ENCODE data around the gene ZNF136.

Gene ZNF136

DNA sequence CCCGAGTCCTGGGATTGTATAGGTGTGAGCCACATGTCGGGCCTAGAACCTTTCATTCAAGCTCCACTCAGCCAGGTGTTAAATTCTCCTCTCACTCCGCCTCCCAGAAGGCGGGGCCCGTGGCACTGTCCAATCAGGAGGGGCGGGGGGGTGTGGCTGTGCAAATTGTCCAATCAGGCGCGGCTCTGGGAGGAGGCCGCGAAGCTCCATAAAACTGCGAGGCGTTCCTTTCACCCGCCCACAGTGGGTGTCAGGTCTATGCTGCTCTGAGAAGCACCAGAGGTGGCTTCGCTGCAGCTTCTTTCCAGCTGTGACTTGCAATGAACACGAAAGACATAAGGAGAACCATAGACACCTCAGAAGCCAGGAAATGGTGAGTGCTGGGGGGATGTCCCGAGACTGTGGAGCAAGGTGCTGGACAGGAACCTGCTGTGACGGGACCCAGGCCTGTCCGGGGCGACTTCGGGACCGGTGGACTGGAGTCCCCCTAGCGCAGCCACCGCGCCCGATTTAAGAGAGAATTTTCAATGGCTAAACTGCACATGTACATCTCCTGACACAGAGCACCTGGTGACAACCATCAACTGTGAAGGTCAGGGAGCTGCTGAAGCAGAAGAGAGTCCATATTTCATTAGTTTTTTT is 3.0 kb upstream of the ZNF136 start:
- peaks cover 30% of the 10 kb centered on the region for H3K4me1 Mint-ChIP-seq
- H3K4me3 Mint-ChIP-seq, result no peak overlapping the region
- no peaks in the 10 kb centered on the region for H3K36me3 Mint-ChIP-seq
- H3K27ac Mint-ChIP-seq, result no peak overlapping the region
- H3K9me3 Mint-ChIP-seq, result no peaks in the 10 kb centered on the region
- H3K27me3 Mint-ChIP-seq, result no peaks in the 10 kb centered on the region

DNA sequence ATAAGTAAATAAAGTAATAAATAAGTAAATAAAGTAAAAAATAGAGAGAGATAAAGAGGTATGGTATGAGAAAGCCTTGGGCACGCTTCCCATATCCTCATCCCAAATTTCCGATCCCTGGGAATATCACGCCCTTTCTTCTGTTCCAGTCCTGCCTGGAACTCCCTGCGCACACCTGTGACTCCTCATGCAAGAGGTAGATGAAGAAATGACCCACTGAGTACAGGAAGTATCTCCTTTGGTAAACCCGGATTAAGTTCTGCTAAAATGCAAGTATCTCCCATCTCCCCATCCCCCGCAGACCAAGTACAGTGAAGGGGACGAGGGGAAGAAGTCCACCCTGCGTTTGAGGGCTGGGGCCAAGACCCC is 399 bp upstream of the ZNF136 start:
- peak overlapping the region; percentile 98 for H3K27ac Mint-ChIP-seq
- H3K4me3 Mint-ChIP-seq, result peak overlapping the region; percentile 97
- no peaks in the 10 kb centered on the region for H3K36me3 Mint-ChIP-seq
- no peaks in the 10 kb centered on the region for H3K27me3 Mint-ChIP-seq
- peaks cover 42% of the 10 kb centered on the region for H3K4me1 Mint-ChIP-seq
- H3K9me3 Mint-ChIP-seq, result no peaks in the 10 kb centered on the region

DNA sequence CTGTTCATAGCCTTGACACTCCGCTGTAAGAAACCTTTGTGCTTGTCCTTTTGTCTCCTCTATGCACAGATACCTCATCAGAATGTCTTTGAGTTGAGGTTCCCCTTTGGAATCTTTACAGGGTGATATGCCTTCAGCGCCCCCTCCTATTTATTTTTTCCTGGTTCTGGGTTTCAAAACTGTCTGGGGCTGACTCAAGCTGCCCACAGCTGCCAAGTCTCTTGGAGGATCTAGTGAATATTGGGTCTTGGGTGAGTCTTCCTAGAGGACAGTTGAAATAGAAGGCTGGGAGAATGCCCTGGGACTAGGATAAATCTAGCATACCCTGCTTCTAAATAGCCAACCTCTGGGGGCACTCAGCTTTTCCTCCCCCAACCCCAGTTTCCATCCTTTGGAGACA is 930 bp downstream of the ZNF136 start:
- Mint-ChIP-seq H3K27ac (peak overlapping the region; percentile 88), H3K4me1 (peaks cover 45% of the 10 kb centered on the region), H3K36me3 (no peaks in the 10 kb centered on the region), H3K4me3 (peak overlapping the region; percentile 94), H3K27me3 (no peaks in the 10 kb centered on the region), H3K9me3 (no peaks in the 10 kb centered on the region)

DNA sequence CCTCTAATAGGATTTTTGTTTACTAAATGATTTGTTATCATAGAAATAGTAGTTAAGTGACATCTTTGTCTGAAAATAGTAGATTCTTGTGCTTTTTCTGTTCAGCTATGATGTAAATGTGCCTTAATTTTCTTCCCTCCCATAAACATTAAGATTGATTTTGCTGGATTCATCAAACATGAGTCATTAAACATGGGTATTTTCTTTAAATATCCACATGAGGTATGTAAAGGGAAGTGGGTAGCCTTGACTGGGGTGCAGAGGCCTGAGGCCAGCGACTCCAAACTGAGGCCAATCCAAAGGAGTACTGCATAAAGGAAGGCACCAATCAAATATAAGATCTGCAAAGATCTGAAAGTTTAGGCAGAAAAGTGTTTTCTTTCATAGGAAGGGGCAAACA is 3.7 kb downstream of the ZNF136 start:
- Mint-ChIP-seq H3K36me3 (peaks cover 4% of the 10 kb centered on the region), H3K27me3 (no peaks in the 10 kb centered on the region), H3K4me1 (peaks cover 50% of the 10 kb centered on the region), H3K4me3 (no peak overlapping the region), H3K9me3 (no peaks in the 10 kb centered on the region), H3K27ac (peak overlapping the region; percentile 30)

DNA sequence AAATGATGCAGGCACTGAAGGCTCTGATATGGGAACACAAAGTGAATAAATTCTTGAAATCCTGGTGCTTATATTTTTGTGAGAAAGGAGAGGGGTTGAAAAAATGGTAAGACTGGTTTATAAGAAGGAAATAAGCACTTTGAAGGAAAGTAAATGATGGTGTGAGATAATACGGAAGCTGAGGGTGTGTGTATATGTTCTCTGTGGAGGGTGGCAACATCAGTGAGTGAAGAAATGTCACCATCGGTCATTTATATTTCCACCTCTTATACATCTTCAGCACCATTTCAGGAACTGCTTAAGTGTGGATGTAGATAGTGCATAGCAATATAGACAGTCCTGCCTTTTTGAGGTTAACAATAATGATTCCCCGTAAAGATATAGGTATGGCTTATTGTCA is 17.5 kb downstream of the ZNF136 start:
- H3K27ac Mint-ChIP-seq, result no peak overlapping the region
- H3K4me3 Mint-ChIP-seq, result peak overlapping the region; percentile 30
- H3K4me1 Mint-ChIP-seq, result peaks cover 26% of the 10 kb centered on the region
- H3K36me3 Mint-ChIP-seq, result peaks cover 57% of the 10 kb centered on the region
- no peaks in the 10 kb centered on the region for H3K27me3 Mint-ChIP-seq
- peaks cover 5% of the 10 kb centered on the region for H3K9me3 Mint-ChIP-seq

DNA sequence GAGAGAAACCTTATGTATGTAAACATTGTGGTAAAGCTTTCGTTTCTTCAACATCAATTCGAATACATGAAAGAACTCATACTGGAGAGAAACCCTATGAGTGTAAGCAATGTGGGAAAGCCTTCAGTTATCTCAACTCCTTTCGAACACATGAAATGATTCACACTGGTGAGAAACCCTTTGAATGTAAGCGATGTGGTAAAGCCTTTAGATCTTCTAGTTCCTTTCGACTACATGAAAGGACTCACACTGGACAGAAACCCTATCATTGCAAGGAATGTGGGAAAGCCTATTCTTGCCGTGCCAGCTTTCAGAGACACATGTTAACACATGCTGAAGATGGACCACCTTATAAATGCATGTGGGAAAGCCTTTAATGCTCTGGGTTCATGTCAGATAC is 24.7 kb downstream of the ZNF136 start:
- Mint-ChIP-seq H3K27me3 (no peaks in the 10 kb centered on the region), H3K27ac (no peak overlapping the region), H3K36me3 (peaks cover 69% of the 10 kb centered on the region), H3K4me1 (peaks cover 7% of the 10 kb centered on the region), H3K9me3 (no peaks in the 10 kb centered on the region), H3K4me3 (no peak overlapping the region)

DNA sequence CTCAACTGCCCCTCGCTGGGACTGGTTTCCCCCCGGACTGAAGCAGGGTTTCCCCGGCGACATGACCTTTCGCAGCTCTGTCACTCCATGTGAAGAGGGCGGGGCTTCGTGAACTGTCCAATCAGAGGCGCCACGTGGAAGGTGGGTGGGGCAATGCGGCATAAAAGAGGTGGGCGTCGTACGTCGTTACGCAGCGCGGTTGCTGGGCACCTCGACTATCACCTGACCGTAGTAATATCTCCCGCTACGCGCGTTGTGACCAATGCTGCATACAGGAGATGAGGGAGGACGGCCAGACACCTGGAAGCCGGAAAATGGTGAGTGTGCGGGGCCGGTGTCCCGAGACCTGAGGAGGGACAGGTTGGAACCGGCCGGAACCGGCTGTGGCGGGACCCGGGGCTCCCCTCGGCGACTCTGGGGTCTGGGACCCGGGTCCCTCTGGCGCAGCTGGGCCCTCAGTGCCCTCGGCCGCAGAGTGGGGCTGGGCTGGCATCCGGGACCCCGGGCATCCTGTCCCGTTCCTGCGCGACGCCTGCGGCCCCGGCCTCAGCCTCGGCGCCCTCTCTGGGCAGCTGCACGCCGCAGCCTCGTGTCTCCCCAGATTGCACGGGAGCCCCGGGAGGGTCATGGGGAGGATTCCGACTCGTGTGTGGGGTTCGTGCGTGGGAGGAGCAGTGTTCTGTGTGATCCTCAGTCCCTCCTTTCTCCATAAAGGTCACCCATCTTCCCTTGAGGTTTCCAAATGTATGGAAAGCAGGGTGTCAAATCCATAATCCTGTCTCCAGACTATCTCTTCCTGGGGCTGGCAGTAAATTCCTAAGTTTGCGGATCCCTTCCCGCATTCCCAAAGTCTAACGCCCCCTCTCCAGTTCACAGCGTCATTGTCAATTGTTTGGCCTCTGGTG is 32.2 kb downstream of the ZNF136 start:
- H3K27me3 Mint-ChIP-seq, result no peaks in the 10 kb centered on the region
- H3K36me3 Mint-ChIP-seq, result peaks cover 29% of the 10 kb centered on the region
- H3K4me3 Mint-ChIP-seq, result peak overlapping the region; percentile 92
- no peaks in the 10 kb centered on the region for H3K9me3 Mint-ChIP-seq
- peak overlapping the region; percentile 85 for H3K27ac Mint-ChIP-seq
- peaks cover 51% of the 10 kb centered on the region for H3K4me1 Mint-ChIP-seq

DNA sequence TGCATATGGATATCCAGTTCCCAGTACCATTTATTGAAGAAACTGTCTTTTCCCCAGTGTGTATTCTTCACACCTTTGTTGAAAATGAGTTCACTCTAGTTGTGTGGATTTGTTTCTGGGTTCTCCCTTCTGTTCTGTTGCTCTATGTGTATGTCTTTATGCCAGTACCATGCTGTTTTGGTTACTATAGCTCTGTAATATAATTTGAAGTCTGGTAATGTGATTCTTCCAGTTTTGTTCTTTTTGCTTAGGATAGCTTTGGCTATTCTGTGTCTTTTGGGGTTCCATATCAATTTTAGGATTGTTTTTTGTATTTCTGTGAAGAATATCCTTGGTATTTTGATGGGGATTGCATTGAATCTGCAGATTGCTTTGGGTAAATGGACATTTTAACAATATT is 35.2 kb downstream of the ZNF136 start:
- Mint-ChIP-seq H3K36me3 (peaks cover 16% of the 10 kb centered on the region), H3K4me3 (peak overlapping the region; percentile 31)

DNA sequence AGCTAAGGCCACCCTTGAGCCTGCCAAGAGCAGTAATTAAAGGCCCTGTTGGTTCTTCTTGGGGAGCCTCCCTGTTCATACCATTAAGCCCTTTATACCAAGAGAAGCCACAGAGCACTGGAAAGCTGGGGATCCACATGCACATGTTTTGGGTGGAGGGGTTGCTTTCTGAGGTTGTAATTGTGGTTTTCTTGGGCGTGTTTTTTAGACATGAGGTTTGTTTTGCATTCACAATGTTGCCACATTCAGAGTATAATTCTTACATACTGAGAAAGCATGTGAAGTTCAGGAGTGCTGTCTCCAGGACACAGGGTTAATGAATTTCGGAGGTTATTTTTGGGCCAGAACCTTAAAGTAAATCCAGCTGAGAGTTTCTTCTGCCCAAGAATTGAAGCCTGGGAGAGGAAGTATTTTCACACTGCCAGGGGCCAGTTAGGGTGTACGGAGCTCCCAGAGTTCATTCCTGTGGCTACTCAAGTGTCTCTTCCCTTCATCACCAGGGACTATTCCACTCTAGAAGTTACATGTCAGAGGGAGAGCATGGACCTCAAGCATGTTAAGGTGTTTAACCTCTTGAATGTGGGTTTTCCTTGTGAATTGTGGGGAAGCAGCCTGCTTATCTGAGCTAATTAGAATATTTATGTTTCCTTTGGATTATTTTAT is 37.0 kb downstream of the ZNF136 start:
- peaks cover 62% of the 10 kb centered on the region for H3K4me1 Mint-ChIP-seq
- H3K9me3 Mint-ChIP-seq, result no peaks in the 10 kb centered on the region
- peaks cover 18% of the 10 kb centered on the region for H3K36me3 Mint-ChIP-seq
- no peaks in the 10 kb centered on the region for H3K27me3 Mint-ChIP-seq
- H3K4me3 Mint-ChIP-seq, result peak overlapping the region; percentile 58
- H3K27ac Mint-ChIP-seq, result peak overlapping the region; percentile 24

More for the DNA sequence above, 35.2 kb downstream of the ZNF136 start:
- no peaks in the 10 kb centered on the region for H3K9me3 Mint-ChIP-seq
- H3K4me1 Mint-ChIP-seq, result peaks cover 71% of the 10 kb centered on the region
- no peaks in the 10 kb centered on the region for H3K27me3 Mint-ChIP-seq
- no peak overlapping the region for H3K27ac Mint-ChIP-seq

DNA sequence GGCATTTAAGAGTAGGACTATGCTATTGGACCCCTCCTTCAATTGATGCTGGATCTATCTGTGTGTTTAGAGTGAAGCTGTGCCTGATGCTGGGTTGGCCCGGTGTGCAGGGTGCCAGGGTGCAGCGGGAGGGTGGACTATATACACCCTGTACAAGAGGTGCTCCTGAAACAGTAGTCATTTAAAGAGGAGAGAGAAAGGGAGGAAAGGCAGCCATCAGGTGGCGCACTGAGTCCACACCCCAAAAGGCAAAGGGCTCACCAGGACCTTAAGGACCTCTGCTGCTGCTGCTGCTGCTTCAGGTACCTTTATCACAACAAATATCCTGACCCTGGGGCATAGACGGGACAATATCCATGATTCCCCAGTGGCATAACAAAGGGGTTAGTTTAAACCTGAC is 39.4 kb downstream of the ZNF136 start:
- Mint-ChIP-seq H3K4me3 (peak overlapping the region; percentile 43), H3K9me3 (no peaks in the 10 kb centered on the region), H3K27ac (peak overlapping the region; percentile 19)

DNA sequence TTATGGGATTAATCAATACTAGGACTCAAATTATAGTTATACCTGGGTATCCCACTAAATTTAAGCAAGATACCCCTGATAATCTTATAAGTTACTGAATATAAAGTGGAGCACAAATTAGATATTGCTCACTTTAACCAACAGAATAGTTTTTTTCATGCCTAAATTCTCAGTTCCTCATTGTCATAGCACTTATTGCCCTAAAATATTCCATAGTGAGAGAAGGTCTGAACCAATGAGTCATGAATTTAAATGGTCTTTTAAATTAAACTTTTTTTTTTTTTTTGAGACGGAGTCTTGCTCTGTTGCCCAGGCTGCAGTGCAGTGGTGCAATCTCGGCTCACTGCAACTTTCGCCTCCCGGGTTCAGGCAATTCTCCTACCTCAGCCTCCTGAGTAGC is 42.4 kb downstream of the ZNF136 start:
- H3K4me1 Mint-ChIP-seq, result peaks cover 21% of the 10 kb centered on the region
- no peaks in the 10 kb centered on the region for H3K27me3 Mint-ChIP-seq
- no peak overlapping the region for H3K4me3 Mint-ChIP-seq
- H3K36me3 Mint-ChIP-seq, result peaks cover 27% of the 10 kb centered on the region
- no peak overlapping the region for H3K27ac Mint-ChIP-seq
- no peaks in the 10 kb centered on the region for H3K9me3 Mint-ChIP-seq

More for the DNA sequence above, 39.4 kb downstream of the ZNF136 start:
- Mint-ChIP-seq H3K36me3 (peaks cover 20% of the 10 kb centered on the region), H3K4me1 (peaks cover 43% of the 10 kb centered on the region), H3K27me3 (no peaks in the 10 kb centered on the region)

DNA sequence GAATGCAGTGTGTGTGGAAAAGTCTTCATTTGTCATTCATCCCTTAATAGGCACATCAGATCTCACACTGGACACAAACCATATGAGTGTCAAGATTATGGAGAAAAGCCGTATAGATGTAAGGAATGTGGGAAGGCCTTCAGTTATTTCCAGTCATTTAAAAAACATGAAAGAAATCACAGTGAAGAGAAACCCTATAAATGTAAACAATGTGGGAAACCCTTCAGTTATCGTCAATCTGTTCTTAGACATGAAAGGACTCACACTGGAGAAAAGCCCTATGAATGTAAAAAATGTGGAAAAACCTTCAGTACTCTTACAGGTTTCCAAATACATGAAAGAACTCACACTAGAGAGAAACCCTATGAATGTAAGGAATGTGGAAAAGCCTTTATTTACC is 45.3 kb downstream of the ZNF136 start:
- peaks cover 5% of the 10 kb centered on the region for H3K9me3 Mint-ChIP-seq
- no peaks in the 10 kb centered on the region for H3K4me1 Mint-ChIP-seq
- no peaks in the 10 kb centered on the region for H3K27me3 Mint-ChIP-seq
- H3K4me3 Mint-ChIP-seq, result no peak overlapping the region
- peaks cover 36% of the 10 kb centered on the region for H3K36me3 Mint-ChIP-seq
- no peak overlapping the region for H3K27ac Mint-ChIP-seq

DNA sequence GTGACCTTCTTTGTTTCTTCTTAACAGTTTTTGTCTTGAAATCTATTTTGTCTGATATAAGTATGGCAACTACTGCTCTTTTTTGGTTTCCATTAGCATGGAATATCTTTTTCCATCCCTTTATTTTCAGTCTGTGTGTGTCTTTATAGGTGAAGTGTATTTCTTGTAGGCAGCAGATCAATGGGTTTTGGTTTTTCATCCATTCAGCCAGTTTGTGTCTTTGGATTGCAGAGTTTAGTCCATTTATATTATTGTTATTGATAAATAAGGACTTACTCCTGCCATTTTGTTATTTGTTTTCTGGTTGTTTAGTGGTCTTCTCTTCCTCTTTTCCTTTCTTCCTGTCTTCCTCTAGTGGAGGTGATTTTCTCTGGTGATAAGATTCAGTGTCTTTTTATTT is 54.4 kb downstream of the ZNF136 start:
- Mint-ChIP-seq H3K27ac (no peak overlapping the region), H3K9me3 (peaks cover 43% of the 10 kb centered on the region), H3K36me3 (peaks cover 50% of the 10 kb centered on the region), H3K4me3 (no peak overlapping the region), H3K4me1 (no peaks in the 10 kb centered on the region), H3K27me3 (no peaks in the 10 kb centered on the region)

DNA sequence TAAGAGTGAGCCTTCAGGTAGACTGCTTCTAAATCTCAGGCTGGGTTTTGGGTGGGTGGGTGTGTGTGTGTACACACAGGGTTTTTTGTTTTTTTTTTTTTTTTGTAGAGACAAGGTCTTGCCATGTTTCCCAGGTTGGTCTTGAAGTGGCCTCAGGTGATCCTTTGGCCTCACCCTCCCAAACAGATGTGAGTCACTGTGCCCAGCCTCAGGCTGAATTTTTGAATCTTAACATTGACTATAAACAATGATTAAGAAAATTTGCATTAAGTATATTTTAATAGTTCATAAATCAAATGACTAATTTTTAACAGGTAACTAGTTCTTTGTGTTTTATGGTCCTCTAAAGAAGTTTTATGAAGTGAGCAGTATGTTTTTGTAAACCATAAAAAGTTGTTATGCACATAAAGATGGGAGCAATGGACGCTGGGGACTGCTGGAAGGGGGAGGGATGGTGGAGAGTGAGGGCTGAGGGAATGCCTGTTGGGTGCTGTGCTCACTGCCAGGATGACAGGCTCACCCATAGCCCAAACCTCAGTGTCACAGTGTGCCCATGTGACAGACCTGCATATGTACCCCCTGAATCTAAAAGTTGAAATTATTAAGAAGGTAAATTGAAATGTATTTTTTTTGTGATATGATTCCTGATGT is 60.2 kb downstream of the ZNF136 start:
- H3K4me3 Mint-ChIP-seq, result no peak overlapping the region
- no peaks in the 10 kb centered on the region for H3K27me3 Mint-ChIP-seq
- peaks cover 19% of the 10 kb centered on the region for H3K36me3 Mint-ChIP-seq
- peaks cover 6% of the 10 kb centered on the region for H3K9me3 Mint-ChIP-seq
- no peaks in the 10 kb centered on the region for H3K4me1 Mint-ChIP-seq
- no peak overlapping the region for H3K27ac Mint-ChIP-seq

DNA sequence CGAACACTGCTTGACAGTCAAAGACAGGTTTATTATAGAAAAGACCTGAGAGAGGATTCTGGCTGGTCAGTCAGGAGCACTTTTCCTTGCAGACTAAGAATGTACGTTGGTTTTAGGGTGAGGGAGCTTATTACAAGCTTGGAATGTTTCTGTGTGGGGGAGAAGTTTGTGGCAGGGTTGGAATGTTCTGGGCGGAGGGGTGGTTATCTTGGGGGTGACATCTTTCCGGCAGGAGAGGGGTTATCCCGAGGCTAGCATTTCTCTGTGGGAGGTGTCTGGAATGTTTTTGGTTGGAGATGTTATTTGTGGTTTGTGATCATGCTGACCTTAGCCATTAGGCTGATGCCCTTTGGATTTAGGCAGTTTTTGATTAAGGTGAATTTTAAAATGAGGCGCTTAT is 61.8 kb downstream of the ZNF136 start:
- H3K4me1 Mint-ChIP-seq, result no peaks in the 10 kb centered on the region
- no peaks in the 10 kb centered on the region for H3K9me3 Mint-ChIP-seq
- H3K27ac Mint-ChIP-seq, result no peak overlapping the region
- no peak overlapping the region for H3K4me3 Mint-ChIP-seq
- no peaks in the 10 kb centered on the region for H3K27me3 Mint-ChIP-seq
- H3K36me3 Mint-ChIP-seq, result peaks cover 17% of the 10 kb centered on the region

Measured in activated naive CD4-positive, alpha-beta T cell treated with anti-CD3 and anti-CD28 coated beads, Interleukin-2, amount 50 U/mL, for 24 hours (primary cell).